ENCODE data around the gene NFE2.
"Not testable (repeated sequence)": the region's sequence is repeated elsewhere in the genome, so short reads cannot be mapped to it uniquely, and the experiment has no call there.

GRCh38 chr12:54281261-54281638, 19.6 kb downstream of the NFE2 start:
- not testable (repeated sequence) for TF ChIP-seq CREM, MAX (CRISPR knock-in tag; IDR thresholded peaks at IDR 0.05)
